Measurements from ENCODE around the gene EXOC5.

Gene EXOC5, protein sequence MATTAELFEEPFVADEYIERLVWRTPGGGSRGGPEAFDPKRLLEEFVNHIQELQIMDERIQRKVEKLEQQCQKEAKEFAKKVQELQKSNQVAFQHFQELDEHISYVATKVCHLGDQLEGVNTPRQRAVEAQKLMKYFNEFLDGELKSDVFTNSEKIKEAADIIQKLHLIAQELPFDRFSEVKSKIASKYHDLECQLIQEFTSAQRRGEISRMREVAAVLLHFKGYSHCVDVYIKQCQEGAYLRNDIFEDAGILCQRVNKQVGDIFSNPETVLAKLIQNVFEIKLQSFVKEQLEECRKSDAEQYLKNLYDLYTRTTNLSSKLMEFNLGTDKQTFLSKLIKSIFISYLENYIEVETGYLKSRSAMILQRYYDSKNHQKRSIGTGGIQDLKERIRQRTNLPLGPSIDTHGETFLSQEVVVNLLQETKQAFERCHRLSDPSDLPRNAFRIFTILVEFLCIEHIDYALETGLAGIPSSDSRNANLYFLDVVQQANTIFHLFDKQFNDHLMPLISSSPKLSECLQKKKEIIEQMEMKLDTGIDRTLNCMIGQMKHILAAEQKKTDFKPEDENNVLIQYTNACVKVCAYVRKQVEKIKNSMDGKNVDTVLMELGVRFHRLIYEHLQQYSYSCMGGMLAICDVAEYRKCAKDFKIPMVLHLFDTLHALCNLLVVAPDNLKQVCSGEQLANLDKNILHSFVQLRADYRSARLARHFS

DNA sequence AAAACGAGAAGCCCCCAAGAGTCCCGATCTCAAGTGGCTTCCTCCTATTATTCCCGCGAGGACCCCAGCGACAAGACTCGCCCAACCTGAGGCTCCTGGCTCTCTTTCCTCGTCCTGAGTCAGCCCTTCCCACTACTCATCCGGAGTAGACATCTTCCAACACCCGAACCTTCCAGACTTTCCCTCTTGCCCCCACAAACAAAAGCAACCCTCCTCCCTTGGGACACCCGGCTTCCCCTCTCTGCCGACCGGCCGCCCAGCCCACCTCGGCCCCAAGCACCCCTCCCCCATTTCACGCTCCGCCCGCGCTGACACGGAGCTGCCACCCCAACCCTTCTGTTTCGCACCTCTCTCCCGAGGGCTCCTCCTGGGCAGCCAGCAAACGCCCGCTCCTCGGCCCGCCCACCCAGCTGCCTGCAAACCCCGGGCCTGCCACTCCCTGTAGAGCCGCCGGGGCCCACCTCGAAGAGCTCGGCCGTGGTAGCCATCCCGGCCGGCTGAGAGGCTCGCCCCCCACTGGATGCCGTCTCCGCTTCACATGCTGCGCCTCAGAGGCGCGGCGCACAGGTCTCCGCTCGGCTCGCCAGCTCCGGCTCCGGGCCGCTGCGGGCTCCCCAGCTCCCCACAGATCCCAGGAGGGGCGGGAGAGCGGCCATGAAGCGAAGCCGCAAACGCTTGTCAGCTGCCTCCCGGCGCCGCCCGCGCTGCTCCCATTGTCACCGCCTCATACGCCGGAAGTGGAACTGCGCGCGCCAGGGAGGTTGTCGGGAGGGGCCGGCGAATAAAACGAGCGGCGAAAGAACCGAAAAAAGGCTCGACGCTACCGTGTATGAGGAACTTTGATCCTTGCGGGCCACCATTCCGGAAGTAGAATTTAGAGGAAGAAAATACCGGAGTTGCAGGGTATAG, at the start of gene EXOC5, which contains the start of gene AP5M1:
Gene EXOC5, minus strand, starts transcription at position 745 of the 909 bp plus-strand sequence. Its CDS starts 257 bp downstream, at position 488.
Gene AP5M1, plus strand, starts transcription at position 811 of the 909 bp plus-strand sequence. CDS start 344 bp downstream, outside the sequence.
- peak; percentile 88 for DNase-seq (ENCODE audit: low spot score)

DNA sequence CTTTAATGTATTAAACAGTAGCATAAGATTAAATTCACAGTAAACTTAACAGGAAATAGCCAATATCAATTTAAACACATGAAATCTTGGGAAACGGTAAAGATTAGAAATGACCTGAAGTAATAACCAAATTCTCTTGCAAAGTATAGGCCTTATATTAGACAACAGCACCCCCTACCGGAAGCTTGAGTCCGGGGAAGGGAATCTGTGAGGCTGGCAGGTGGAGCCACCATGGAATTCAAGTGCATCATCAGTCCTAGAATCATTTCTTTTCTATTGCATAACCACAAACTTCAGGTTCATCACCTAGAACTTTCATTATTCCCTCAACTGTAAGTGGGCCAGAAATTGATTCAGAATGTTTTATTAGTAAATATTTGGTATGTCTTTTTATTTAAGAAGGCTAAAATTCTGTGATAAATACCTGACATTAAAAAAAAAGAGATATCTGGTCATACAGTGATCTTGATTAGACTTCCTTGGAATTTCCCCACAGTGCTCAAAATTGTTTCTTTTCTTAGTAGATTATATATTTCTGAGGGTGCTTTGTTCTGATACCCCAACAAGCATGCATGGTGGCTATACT, 48.6 kb upstream of the EXOC5 start:
- peak; percentile 78 for DNase-seq (ENCODE audit: low spot score)

DNA sequence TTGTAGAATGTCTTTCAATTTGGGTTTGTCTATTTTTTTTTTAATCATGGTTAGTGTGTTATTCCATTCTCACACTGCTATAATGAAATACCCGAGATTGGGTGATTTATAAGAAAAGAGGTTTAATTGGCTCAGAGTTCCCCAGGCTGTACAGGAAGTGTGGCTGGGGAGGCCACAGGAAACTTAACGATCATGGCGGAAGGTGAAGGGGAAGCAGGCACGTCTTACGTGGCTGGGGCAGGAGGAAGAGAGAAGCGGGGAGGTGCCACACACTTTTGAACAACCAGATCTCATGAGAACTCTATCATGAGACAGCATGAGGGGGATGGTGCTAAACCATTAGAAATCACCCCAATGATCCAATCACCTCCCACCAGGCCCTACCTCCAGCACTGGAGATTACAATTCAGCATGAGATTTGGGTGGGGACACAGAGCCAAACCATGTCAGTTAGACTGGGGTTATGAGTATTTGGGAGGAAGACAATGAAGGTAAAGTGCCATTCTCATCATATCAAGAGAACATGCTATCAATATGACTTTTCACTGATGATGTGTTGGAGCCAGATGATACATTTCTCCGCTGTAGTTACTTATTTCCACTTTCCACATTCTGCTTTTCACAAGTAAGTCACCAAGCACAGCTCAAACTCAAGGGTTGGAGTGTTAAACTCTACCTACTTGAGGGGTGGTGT, 45.8 kb upstream of the EXOC5 start:
- no peak for DNase-seq (ENCODE audit: low spot score)

DNA sequence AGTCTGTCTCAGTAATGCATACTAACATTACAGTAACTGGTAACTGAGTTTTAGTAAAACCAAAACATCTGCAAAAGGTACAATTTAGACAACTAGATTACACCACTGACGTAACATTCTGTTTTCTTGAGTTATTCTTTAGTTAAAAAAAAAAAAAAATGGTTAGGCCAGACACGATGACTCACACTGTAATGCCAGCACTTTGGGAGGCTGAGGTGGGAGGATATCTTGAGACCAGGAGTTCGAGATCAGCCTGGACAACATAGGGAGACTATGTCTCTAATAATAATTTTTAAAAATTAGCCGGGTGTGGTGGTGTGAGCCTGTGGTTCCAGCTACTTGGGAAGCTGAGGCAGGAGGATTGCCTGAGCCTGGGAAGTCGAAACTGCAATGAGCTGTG, 34.2 kb upstream of the EXOC5 start:
- DNase-seq (ENCODE audit: low spot score): no peak

DNA sequence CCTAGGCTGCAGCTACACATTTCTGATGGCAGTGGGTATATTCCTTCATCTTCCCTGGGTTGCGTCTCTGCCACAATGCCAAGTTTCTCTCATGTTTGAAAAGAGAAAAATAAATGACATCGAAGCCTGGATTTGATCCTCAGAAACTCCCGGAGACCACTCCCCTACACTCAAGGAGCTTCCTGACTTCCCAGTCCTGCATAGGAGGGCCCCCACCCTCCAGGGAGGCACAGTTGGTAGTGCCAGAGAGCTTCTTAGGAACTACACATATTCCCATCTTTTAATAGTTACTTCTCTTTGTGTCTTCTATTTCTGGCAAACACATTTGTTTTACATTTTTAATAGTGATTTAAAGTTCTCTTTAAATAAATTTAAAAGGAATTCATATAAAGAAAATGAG, 30.8 kb upstream of the EXOC5 start:
- no peak for DNase-seq (ENCODE audit: low spot score)

DNA sequence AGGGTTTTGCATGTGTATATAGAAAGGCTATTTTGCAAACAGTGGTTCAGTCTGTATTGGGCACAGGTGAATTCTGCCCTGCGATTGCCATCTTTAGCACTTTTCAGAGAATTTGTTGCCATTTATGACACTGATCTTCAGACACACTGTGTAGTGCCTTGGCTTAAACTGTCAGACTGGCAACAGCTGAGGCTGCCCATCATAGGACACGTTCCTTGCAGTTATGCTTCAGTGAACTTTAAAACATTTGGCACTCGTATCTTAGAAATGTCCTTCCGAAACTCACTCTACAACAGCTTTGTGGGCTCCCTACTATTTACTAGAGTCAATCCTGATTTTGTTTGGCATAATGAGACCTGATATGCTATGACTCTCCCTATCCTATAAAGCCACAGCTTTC, 29.1 kb upstream of the EXOC5 start:
- no peak for DNase-seq (ENCODE audit: low spot score)

DNA sequence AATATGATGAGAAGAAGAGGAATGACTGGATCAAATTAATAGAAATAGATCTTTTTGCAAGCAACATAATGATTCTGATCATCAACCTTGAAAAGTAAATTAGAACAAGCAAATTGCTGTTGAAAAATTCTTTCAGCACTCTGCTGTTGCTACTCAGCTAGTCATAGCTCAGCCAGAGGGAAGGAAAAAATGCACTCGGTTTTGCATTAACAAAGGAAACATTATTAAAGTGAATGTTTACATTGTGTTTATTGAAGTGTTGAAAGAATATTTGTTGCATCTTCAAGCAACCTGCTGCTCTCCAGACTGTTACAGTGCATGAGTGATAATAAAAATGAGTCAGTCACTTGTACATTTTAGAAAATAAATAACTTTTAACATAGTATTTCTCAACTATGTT, 26.5 kb upstream of the EXOC5 start:
- DNase-seq (ENCODE audit: low spot score): no peak

DNA sequence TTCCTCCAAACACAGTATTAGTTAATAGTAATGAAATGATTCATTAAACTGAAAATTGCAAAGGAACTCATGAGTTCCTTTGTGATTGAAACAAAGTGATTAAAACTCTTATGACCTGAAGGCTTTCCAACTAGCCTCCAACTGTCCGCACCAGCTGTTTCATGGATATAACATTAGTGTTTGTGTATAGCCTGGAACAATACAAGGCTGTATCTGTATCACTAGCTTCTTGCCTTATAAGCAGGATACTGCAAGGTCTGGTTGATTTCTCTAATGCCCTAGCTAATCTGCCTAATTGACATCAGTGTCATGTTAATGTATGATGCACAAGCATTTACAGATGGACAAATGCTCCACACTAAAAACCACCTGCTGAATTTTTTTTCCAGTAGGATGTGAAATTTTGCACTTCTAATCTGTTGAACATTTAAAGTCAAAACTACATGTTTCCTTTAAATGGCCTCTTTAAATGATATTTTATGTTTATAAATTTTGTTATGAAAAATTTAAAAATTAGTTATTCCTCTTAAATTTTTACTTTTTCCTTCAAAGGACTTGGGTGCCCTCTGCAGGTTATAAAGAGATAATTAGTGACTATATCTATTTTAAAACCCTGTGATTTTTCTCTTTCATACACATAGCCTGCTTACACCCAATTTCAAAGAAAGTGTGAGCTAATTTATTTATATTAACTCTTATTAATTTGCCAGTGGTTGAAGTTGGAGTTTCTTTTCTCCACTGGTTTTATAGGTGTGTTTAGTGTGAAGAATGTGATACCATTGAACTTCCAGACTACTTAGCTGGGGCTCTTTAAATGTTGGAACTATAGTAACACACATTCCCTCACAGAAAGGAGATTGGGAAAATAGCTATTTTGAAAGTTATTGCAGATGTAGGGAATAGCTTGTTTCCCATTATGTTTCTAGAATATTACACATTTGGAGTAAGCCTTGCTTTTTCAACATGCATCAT, 25.4 kb upstream of the EXOC5 start:
- DNase-seq (ENCODE audit: low spot score): peak; percentile 11

DNA sequence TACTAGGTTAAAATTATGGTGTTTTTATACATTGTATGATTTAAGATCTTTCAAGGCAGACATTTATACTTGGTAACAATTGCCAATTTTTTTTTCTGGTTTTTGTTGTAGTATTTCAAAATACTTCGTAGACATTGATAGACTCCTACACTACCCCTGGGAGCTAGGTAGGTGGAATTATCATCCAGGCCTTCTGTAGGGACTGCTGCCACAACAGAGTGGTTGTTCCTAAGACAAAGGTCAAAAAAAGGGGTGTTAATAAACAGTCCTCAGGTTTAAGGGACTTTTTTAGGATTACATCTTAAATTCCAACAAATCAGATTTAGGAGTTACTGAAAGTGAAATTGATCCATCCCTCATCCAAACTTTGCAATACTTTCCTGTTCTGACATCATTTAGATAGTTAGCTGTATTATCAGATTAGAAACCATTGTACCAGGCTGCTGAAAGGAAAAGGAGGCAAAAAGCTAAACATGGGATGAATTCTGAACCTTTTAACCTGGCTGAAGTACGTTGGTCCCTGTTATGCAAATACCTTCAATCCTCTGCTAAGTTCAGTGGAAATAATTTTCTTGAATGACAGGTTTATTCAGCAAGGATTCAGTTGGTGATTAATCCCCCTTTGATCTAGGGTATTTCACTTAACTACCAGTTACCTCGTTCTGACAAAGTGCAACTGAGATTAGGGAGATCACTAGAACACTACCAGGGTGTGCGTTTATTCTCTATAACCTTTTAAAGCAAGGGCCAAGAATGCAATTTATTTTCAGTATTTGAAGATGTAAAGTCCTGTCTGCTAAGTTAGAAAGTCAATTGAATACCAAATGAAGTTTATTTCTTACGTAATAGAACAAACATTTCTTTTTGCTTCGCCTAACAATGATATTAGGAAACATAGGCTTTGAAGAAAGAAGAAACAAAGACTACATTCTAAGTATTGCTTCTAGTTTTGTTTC, 23.3 kb upstream of the EXOC5 start:
- no peak for DNase-seq (ENCODE audit: low spot score)

DNA sequence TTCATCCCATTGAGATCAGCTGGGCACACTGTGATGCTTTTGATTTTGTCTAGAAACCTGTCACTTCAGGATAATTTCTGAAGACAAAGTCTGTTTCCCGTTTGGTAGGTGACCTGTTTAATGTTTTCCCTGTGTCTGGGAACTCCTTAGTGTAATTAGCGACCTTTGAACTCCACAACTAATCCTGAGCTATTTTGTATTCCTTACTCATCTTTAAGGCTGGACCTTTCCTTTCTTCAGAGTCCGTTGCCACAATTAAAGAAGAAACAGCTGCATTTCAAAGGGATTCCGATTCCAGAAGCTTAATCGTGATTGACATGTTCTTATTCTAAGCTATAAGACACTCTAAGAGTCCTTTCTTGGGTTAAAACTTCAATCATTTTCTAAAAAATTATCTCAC, 22.0 kb upstream of the EXOC5 start:
- no peak for DNase-seq (ENCODE audit: low spot score)

DNA sequence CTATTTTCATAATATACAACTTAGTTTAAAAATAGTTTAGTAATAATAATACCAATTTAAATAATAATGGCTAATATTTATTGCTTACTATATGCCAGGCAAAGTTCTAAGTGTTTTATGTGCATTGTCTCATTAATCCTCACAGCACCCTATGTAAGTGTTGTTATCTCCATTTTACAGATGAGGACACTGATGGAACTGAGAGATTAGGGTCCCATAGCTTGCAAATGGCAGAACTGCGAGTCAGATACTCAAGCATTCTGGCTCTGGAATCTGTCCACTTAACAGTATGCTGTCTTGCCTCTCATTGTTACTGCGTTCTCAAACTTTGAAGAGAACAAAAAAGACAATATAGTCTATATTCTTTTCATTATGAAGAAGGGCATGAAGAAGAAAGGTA, 19.0 kb upstream of the EXOC5 start:
- no peak for DNase-seq (ENCODE audit: low spot score)

DNA sequence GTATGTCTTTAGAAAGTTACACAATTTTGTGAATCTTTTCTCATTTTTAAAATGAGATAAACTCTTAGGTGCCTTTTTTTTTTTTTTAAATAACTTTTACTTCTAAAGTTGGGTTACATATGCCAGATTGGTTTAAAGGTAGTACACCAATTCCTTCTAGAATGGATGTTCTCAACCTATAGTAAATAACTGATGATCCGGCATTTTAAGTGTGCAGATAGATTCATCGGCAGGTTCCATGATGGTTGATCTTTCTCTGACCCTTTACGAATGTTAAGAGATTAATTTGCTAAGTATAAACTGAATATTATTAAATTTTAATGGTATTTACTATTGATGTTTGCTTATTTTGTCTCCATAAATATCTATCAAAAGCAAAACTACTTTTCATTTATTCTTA, 8.4 kb upstream of the EXOC5 start:
- no peak for DNase-seq (ENCODE audit: low spot score)

DNA sequence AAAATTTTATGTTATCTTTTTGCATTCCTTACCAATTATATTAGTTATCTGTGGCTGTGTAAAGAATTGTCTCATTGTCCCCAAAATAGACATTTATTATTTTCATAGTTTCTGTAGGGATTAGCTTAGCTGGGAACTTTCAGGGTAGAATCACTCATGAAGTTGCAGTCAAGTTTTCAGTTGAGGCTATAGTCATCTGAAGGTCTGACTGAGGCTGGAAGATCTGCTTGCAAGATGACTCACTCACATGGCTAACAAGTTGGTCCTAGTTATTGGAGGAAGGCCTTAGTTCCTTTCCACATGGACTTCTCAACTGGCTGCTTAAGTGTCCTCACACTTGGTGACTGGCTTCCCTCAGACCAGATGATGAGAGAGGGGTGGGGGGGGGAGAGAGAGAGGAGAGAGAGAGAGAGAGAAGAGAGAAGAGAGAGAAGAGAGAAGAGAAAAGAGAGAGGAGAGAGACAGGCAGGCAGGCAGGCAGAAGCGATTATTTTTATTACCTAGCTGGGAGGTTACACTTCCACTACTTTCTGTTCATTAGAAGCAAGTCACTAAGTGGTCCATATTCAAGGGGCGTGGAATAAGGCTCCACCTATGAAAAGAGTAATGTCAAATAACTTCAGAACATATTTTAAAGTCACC, 6.4 kb upstream of the EXOC5 start:
- no peak for DNase-seq (ENCODE audit: low spot score)

DNA sequence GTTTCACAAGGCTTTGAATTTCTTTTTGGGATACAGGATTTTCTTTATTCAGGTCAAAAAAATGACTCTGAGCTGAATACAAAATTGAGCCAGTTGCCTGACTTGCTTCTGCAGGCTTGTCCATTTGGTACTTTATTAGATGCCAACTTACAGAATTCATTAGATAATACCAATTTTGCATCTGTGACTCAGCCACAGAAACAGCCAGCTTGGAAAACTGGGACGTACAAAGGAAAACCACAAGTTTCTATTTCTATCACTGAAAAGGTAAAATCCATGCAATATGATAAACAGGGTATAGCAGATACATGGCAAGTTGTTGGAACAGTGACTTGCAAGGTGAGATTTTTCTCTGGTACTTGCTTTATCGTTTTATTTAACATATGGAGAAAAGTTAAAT, 5.8 kb upstream of the EXOC5 start:
- no peak for DNase-seq (ENCODE audit: low spot score)

DNA sequence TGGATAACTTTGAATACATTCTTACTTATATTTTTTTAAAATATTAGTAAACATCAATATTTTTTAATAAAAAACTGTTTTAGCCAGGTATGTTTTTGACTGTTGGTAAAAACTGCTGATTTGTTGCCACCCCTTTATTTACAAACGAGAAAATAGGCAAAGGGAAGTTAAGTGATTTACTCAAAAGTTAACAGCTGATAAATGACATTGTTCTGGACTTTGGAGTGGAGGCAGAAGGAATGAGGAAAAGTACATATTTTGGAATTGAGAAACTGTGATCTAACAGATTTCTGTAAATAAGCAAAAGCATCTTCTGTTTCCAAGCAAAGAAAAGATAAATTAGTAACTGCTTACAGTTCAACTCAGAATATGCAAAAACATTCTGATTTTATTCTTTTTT, 4.5 kb upstream of the EXOC5 start:
- no peak for DNase-seq (ENCODE audit: low spot score)

DNA sequence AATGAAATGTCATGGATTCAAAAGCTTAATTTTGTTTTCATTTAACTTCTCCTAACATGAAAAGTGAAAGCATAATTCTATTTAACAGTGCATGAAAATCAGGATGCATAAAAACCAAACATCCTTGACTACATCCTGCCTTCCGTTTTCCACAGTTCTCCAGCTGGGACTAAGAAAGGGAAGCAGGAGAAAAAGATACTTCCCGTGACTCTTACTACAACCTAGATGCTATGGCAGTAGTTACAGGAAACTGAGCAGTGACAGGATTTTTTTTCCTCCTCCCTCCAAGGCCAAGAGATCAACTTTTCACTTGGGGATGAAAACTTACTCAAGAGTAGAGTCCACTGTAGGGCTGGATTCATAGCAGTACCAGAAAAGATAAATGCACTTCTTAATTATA, 2.6 kb downstream of the EXOC5 start:
- peak; percentile 4 for DNase-seq (ENCODE audit: low spot score)

DNA sequence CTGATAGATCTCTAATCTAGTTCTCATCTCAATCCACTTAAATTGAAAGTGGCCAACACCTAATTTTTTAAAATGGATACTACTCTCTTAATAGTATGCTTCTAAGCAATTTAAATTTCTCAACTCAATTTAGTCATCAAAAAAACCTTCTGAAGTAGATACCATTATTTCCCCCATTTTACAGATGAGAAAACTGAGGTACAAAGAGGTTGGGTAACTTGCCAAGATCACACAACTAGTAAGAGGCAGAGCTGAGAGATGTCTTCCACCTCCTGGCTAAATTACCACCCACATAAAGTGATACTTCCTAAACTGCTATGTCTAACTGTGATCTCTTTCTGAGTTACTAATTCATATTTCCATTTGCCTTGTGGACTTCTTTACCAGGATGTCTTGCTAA, 6.6 kb downstream of the EXOC5 start:
- no peak for DNase-seq (ENCODE audit: low spot score)

DNA sequence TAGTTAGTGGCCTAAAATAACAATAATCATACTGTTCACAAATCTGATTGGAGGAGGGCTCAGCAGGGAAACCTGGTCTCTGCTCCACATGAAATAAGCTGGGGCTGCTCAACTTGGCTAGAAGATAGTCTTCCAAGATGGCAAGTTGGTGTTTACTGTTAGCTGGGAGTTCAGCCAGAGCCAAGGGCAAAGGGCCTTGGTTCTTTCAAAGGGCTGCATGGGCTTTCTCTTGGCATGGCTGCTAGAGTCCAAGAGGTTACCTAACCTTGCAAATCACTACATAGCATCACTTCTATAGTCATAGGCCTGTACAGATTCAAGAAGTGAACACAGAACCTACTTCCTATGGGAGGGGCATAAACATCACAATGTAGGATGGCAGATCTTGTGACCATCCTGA, 7.1 kb downstream of the EXOC5 start:
- no peak for DNase-seq (ENCODE audit: low spot score)

DNA sequence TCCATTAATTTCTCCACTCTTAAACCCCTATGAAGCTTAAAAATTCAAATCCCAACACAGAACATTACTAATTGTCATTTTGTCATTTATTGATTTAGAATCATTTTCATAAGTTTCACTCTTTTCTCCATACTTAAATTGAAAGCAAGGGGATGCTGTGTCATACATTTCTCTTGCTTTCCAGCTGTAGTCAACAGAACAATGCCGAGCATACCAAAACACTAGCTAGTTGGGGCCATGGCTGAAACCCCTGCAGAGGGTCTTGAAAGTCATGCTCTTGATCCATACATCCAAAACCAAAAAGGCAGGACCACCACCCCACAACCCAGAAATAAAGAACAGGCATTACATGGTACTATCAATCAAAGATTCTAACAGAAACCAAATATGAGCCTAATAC, 9.0 kb downstream of the EXOC5 start:
- no peak for DNase-seq (ENCODE audit: low spot score)

All from GM03348 (cell line).